ENCODE results near the gene AOPEP.

The AOPEP gene

GRCh38 chr9:94719878-94720277, 6.6 kb upstream of the AOPEP start:
- no peak for DNase-seq

- DNase-seq: no peak
Observed at GRCh38 chr9:94720846-94721549, 5.5 kb upstream of the AOPEP start.

- no peak for DNase-seq
Observed at GRCh38 chr9:94721754-94722153, 4.7 kb upstream of the AOPEP start.

- no peak for DNase-seq
Observed at GRCh38 chr9:94725293-94725692, 1.2 kb upstream of the AOPEP start.

- DNase-seq: no peak
Observed at GRCh38 chr9:94728719-94729118, 2.2 kb downstream of the AOPEP start.

- DNase-seq: no peak
Observed at GRCh38 chr9:94729199-94729598, 2.7 kb downstream of the AOPEP start.

GRCh38 chr9:94734054-94734754, 7.7 kb downstream of the AOPEP start:
- DNase-seq: no peak

- no peak for DNase-seq
Observed at GRCh38 chr9:94736759-94737158, 10.3 kb downstream of the AOPEP start.

GRCh38 chr9:94740145-94740840, 13.8 kb downstream of the AOPEP start:
- DNase-seq: no peak

- no peak for DNase-seq
Observed at GRCh38 chr9:94741866-94742265, 15.4 kb downstream of the AOPEP start.

- DNase-seq: no peak
Observed at GRCh38 chr9:94743035-94743954, 16.8 kb downstream of the AOPEP start.

GRCh38 chr9:94745806-94746540, 19.5 kb downstream of the AOPEP start:
- no peak for DNase-seq

- DNase-seq: no peak
Observed at GRCh38 chr9:94746541-94747370, 20.3 kb downstream of the AOPEP start.

- no peak for DNase-seq
Observed at GRCh38 chr9:94754976-94755475, 28.5 kb downstream of the AOPEP start.

GRCh38 chr9:94757158-94757557, 30.7 kb downstream of the AOPEP start:
- no peak for DNase-seq

GRCh38 chr9:94758031-94758430, 31.5 kb downstream of the AOPEP start:
- DNase-seq: no peak

GRCh38 chr9:94758880-94759279, 32.4 kb downstream of the AOPEP start:
- DNase-seq: no peak

- no peak for DNase-seq
Observed at GRCh38 chr9:94760010-94760409, 33.5 kb downstream of the AOPEP start.

- no peak for DNase-seq
Observed at GRCh38 chr9:94760660-94761059, 34.2 kb downstream of the AOPEP start.

GRCh38 chr9:94761481-94761880, 35.0 kb downstream of the AOPEP start:
- DNase-seq: no peak
